HepG2 (cell line): ENCODE data around the gene RLN3. TPM values are rescaled to one million over a fixed set of nuclear protein-coding genes. Genes with fewer than 3 reads are reported as not detected.

Experiments used
- ATAC-seq: fragments of 200-7000 bp; cut with Tn5 transposase; 3 replicates; pipeline ENCODE4 v1.9.1; 2020; ENCODE audit warnings: mild to moderate bottlenecking, moderate library complexity
- BruUV-seq: library from RNA; stranded (reverse); fragments of 400-500 nt; replicated peaks from 2 replicates; lab custom pipeline; 2021; lab: Mats Ljungman, UMichigan
- CTCF ChIA-PET: fragments of 300-600 bp; formaldehyde crosslinking; extraction: SDS; loops from one replicate; lab custom pipeline; 2021; ENCODE audit warnings: low total read pairs, inconsistent platforms, low intra/inter-chr PET ratio; lab: Yijun Ruan, JAX
- POLR2A ChIA-PET: fragments of 350-600 bp; sonication (Branson Sonifier 250); formaldehyde crosslinking; loops from one replicate; lab custom pipeline; 2020; ENCODE audit warnings: antibody characterized with exemption, inconsistent platforms; lab: Yijun Ruan, JAX
- DNase-seq: peaks from one replicate; pipeline ENCODE4 v3.0.0-alpha.2; 2015; ENCODE audit warnings: low spot score
- FAIRE-seq: peaks from 3 replicates; lab custom pipeline; 2011; peaks lifted over from hg19 to GRCh38; lab: Jason Lieb, UNC
- H2AFZ ChIP-seq: one replicate; pipeline ENCODE4 v1.6.1; 2011; ENCODE audit warnings: low read length, inconsistent platforms
- H3K27ac ChIP-seq: fragments of 300-600 bp; 3 replicates; pipeline ENCODE4 v1.8.0; 2011; ENCODE audit warnings: mixed run types, mild to moderate bottlenecking, mixed read lengths, low read length, inconsistent platforms; ENCODE audit not compliant: insufficient read depth; ENCODE audit errors: extremely low read length
- H3K27me3 ChIP-seq, 2 experiments: fragments of 200-600 bp in 1 of 2; 2 replicates in 1 of 2; 3 replicates in 1 of 2; pipeline versions ENCODE4 v1.6.0 to v1.8.0; 2011; ENCODE audit warnings: low read length in 2 of 2, mild to moderate bottlenecking in 2 of 2, moderate library complexity in 2 of 2, inconsistent platforms in 1 of 2; ENCODE audit not compliant: insufficient read depth in 2 of 2, control insufficient read depth in 1 of 2
- H3K36me3 ChIP-seq, 2 experiments: fragments of 200-600 bp in 1 of 2; replicated peaks in 1 of 2; 2 replicates in 1 of 2; 3 replicates in 1 of 2; pipeline versions ENCODE4 v1.5.1 to v1.8.0; 2011; ENCODE audit warnings: low read length in 2 of 2, inconsistent platforms in 1 of 2; ENCODE audit not compliant: insufficient read depth in 2 of 2, control insufficient read depth in 1 of 2
- H3K4me1 ChIP-seq: 2 replicates; pipeline ENCODE4 v1.5.1; 2012; ENCODE audit warnings: low read length, inconsistent platforms; ENCODE audit not compliant: insufficient read depth
- H3K4me2 ChIP-seq: 2 replicates; pipeline ENCODE4 v1.6.0; 2011; ENCODE audit warnings: low read depth, low read length, inconsistent platforms
- H3K4me3 ChIP-seq, 3 experiments: fragments of 200-600 bp in 1 of 3; sonication (generic), shearing (Covaris generic) in 1 of 3; replicated peaks in 1 of 3; 2 replicates each; pipeline ENCODE4 v1.5.1; 2011 to 2016; ENCODE audit warnings: low read length in 3 of 3, inconsistent platforms in 2 of 3, low read depth in 2 of 3, mild to moderate bottlenecking in 2 of 3, control low read depth in 1 of 3, mixed read lengths in 1 of 3; ENCODE audit not compliant: insufficient read depth in 1 of 3
- H3K79me2 ChIP-seq: one replicate; pipeline ENCODE4 v1.6.1; 2011; ENCODE audit warnings: low read length, inconsistent platforms; ENCODE audit not compliant: insufficient read depth
- H3K9ac ChIP-seq: 2 replicates; pipeline ENCODE4 v1.6.0; 2011; ENCODE audit warnings: mild to moderate bottlenecking, low read depth, low read length, inconsistent platforms; ENCODE audit not compliant: insufficient read depth
- H3K9me3 ChIP-seq: 2 replicates; pipeline ENCODE4 v1.5.1; 2012; ENCODE audit warnings: mild to moderate bottlenecking, low read length
- H4K20me1 ChIP-seq: 2 replicates; pipeline ENCODE4 v1.6.0; 2011; ENCODE audit warnings: inconsistent platforms, mild to moderate bottlenecking, low read length, moderate library complexity; ENCODE audit not compliant: insufficient read depth
- AGO2 ChIP-seq: fragments of 200-400 bp; formaldehyde crosslinking; optimal IDR thresholded peaks from 2 replicates; pipeline ENCODE3; 2017; ENCODE audit warnings: mild to moderate bottlenecking, low read depth, low read length, moderate library complexity
- BATF2 ChIP-seq: sonication (generic); formaldehyde crosslinking; IDR thresholded peaks from 2 replicates; pipeline ENCODE4 v1.8.0; 2022; ENCODE audit warnings: mild to moderate bottlenecking, missing genetic modification reagents, moderate library complexity
- ELF1 ChIP-seq: sonication (generic); formaldehyde crosslinking; IDR thresholded peaks from 2 replicates; pipeline ENCODE4 v1.4.0; 2020; ENCODE audit warnings: missing genetic modification reagents
- FOXK1 ChIP-seq: sonication (generic); formaldehyde crosslinking; IDR thresholded peaks from 2 replicates; pipeline ENCODE4 v1.4.0; 2020; ENCODE audit warnings: low read depth, missing genetic modification reagents, borderline replicate concordance
- HMGA1 ChIP-seq: sonication (generic); formaldehyde crosslinking; conservative IDR thresholded peaks from 2 replicates; pipeline ENCODE4 v1.4.0; 2020; ENCODE audit warnings: missing genetic modification reagents
- KDM1A ChIP-seq: IDR thresholded peaks from 2 replicates; pipeline ENCODE4 v1.6.1; 2016; ENCODE audit warnings: missing compliant biosample characterization
- TBX2 ChIP-seq: sonication (generic); formaldehyde crosslinking; IDR thresholded peaks from 2 replicates; pipeline ENCODE4 v1.5.0; 2020; ENCODE audit warnings: missing genetic modification reagents, mild to moderate bottlenecking, borderline replicate concordance
- TMF1 ChIP-seq: sonication (generic); formaldehyde crosslinking; IDR thresholded peaks from 2 replicates; pipeline ENCODE4 v1.8.1; 2022; ENCODE audit warnings: low read depth, missing genetic modification reagents
- TP53 ChIP-seq: sonication (generic); formaldehyde crosslinking; conservative IDR thresholded peaks from 2 replicates; pipeline ENCODE4 v1.4.0; 2020; ENCODE audit warnings: missing genetic modification reagents
- ZKSCAN1 ChIP-seq: fragments of 150-350 bp; IDR thresholded peaks from 2 replicates; pipeline ENCODE4 v1.6.1; 2014; ENCODE audit warnings: low read length
- ZNF549 ChIP-seq: sonication (generic); formaldehyde crosslinking; IDR thresholded peaks from 2 replicates; pipeline ENCODE4 v1.5.0; 2020; ENCODE audit warnings: missing genetic modification reagents
- ZNF792 ChIP-seq: IDR thresholded peaks from 2 replicates; pipeline ENCODE4 v1.6.1; 2016
- ZNF800 ChIP-seq: sonication (generic); formaldehyde crosslinking; IDR thresholded peaks from 2 replicates; pipeline ENCODE4 v1.4.0; 2020; ENCODE audit warnings: missing genetic modification reagents
- WGBS: methylation state at CpG from one replicate; pipeline ENCODE4 v1.1.6; 2017; ENCODE audit warnings: low lambda C conversion rate; 5-methylcytosine and 5-hydroxymethylcytosine counted together
- in situ Hi-C: cut with HindIII; loops from 2 replicates; pipeline ENCODE4 v1.10.0; 2017; ENCODE audit warnings: low pct_unique_long_range_greater_than_20kb; ENCODE audit not compliant: extremely low pct_ligation_motif_present
- intact Hi-C: fragments of 100-400 bp; cut with micrococcal nuclease; formaldehyde crosslinking; loops from one replicate; pipeline ENCODE4 v1.10.0; 2022; ENCODE audit not compliant: unreplicated experiment
- polyA plus RNA-seq, 8 experiments: library from polyadenylated mRNA; depleted of rRNA in 3 of 8; stranded (reverse) in 7 of 8; unstranded in 1 of 8; fragments of >200 nt; fragmentation: Illumina TruSeq in 4 of 8; extraction: Trizol in 4 of 8; gene quantifications; 2 replicates each; pipeline versions ENCODE4 v1.2.1 to v1.2.3, GENCODE V29; 2011 to 2016; ENCODE audit warnings: low read depth in 4 of 8, missing spikeins in 1 of 8, mixed read lengths in 1 of 8; ENCODE audit not compliant: insufficient read depth in 1 of 8
- total RNA-seq, 5 experiments: library from RNA; depleted of rRNA; stranded (reverse); fragments of >200 nt; fragmentation: Illumina TruSeq; extraction: Trizol; gene quantifications; 2 replicates each; pipeline ENCODE4 v1.2.3, GENCODE V29; 2016; ENCODE audit warnings: low read depth in 1 of 5
- TF ChIP-seq, protein P1 (sequence below): sonication (generic); formaldehyde crosslinking; IDR thresholded peaks from 2 replicates; pipeline ENCODE4 v1.8.0; 2022; ENCODE audit warnings: missing genetic modification reagents, mild to moderate bottlenecking, moderate library complexity, borderline replicate concordance

Gene RLN3
- total and polyA plus RNA-seq, 2 of the 13 experiments (the other 11 are each of a cell fraction or from before 2014, with no cell fraction given) = not detected

- H3K4me2 ChIP-seq = no peak overlapping the region
- BruUV-seq = no TSS peak
- POLR2A ChIA-PET = no interaction called here
- in situ Hi-C loops (no loop called here), intact Hi-C loops (no loop called here)
- no peaks in the 10 kb centered on the region for H3K4me1 ChIP-seq
- no peaks in the 10 kb centered on the region for H3K9me3 ChIP-seq
- H3K36me3 ChIP-seq = peaks cover 10 to 23% of the 10 kb centered on the region in 2 experiments; a peak in 3 of 5 replicates
- no peaks in the 10 kb centered on the region for H3K79me2 ChIP-seq
- no peaks in the 10 kb centered on the region for H3K27me3 ChIP-seq
- TF ChIP-seq ELF1 (CRISPR knock-in tag) = no peak
- no peak for TF ChIP-seq TP53 (CRISPR knock-in tag)
- TF ChIP-seq FOXK1 = no peak
- no peak for TF ChIP-seq TBX2 (CRISPR knock-in tag)
- TF ChIP-seq, protein P1, sequence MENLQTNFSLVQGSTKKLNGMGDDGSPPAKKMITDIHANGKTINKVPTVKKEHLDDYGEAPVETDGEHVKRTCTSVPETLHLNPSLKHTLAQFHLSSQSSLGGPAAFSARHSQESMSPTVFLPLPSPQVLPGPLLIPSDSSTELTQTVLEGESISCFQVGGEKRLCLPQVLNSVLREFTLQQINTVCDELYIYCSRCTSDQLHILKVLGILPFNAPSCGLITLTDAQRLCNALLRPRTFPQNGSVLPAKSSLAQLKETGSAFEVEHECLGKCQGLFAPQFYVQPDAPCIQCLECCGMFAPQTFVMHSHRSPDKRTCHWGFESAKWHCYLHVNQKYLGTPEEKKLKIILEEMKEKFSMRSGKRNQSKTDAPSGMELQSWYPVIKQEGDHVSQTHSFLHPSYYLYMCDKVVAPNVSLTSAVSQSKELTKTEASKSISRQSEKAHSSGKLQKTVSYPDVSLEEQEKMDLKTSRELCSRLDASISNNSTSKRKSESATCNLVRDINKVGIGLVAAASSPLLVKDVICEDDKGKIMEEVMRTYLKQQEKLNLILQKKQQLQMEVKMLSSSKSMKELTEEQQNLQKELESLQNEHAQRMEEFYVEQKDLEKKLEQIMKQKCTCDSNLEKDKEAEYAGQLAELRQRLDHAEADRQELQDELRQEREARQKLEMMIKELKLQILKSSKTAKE = no peak
- ATAC-seq (no peak), DNase-seq (no peak), FAIRE-seq (no peak)
- no peak overlapping the region for H3K27ac ChIP-seq
- CTCF ChIA-PET = no interaction called here
- H3K9ac ChIP-seq = no peak overlapping the region
- no peaks in the 10 kb centered on the region for H4K20me1 ChIP-seq
- WGBS = 96% methylated on average over 16 of the region's 74 CpGs
- no peak overlapping the region for H2AFZ ChIP-seq
- no peak overlapping the region for H3K4me3 ChIP-seq
Measured at GRCh38 chr19:13978351-13979243, 49.4 kb upstream of the RLN3 start.

GRCh38 chr19:13979244-13979615 lies 48.7 kb upstream of the RLN3 start:
- Histone ChIP-seq H3K4me2 (no peak overlapping the region), H3K27ac (no peak overlapping the region), H3K79me2 (no peaks in the 10 kb centered on the region), H3K27me3 (no peaks in the 10 kb centered on the region), H3K36me3 (peaks cover 10 to 21% of the 10 kb centered on the region in 2 experiments; a peak in 3 of 5 replicates), H2AFZ (no peak overlapping the region), H3K9ac (no peak overlapping the region), H3K9me3 (no peaks in the 10 kb centered on the region), H4K20me1 (no peaks in the 10 kb centered on the region), H3K4me1 (no peaks in the 10 kb centered on the region), H3K4me3 (no peak overlapping the region)
- 95% methylated on average over 4 of the region's 12 CpGs for WGBS
- CTCF ChIA-PET = no interaction called here
- in situ Hi-C loops = no loop called here
- FAIRE-seq = no peak
- intact Hi-C loops = no loop called here
- TF ChIP-seq ZKSCAN1 (no peak), AGO2 (peak; percentile 56), BATF2 (CRISPR knock-in tag) (no peak), ZNF792 (CRISPR knock-in tag) (no peak), ZNF800 (CRISPR knock-in tag) (no peak), HMGA1 (CRISPR knock-in tag) (no peak), ZNF549 (CRISPR knock-in tag) (no peak), KDM1A (CRISPR knock-in tag) (no peak), TMF1 (CRISPR knock-in tag) (no peak)
- POLR2A ChIA-PET = no interaction called here
- DNase-seq = no peak
- no peak for ATAC-seq
- no TSS peak for BruUV-seq
